ENCODE data around the gene RNF38. TPM values are rescaled to one million over a fixed set of nuclear protein-coding genes. Genes with fewer than 3 reads are reported as not detected.

Gene RNF38
- total RNA-seq, 1 donor: 12.7 TPM

- Histone ChIP-seq H3K4me2 (ENCODE audit: insufficient read depth, low read length) (no peak overlapping the region), H3K36me3 (ENCODE audit: insufficient read depth, low read length) (no peaks in the 10 kb centered on the region), H3K27me3 (ENCODE audit: insufficient read depth, low read length) (no peaks in the 10 kb centered on the region), H3K4me1 (ENCODE audit: insufficient read depth, low read length) (no peaks in the 10 kb centered on the region), H3K4me3 (ENCODE audit: insufficient read depth, low read length) (no peak overlapping the region), H3K27ac (ENCODE audit: low read depth, low read length) (no peak overlapping the region), H3K79me2 (ENCODE audit: insufficient read depth, low read length) (peaks cover 57% of the 10 kb centered on the region), H3K9me3 (ENCODE audit: low read depth, low read length) (no peaks in the 10 kb centered on the region), H2AFZ (ENCODE audit: low read length) (no peak overlapping the region), H4K20me1 (ENCODE audit: insufficient read depth, low read length) (peaks cover 21% of the 10 kb centered on the region)
- no peak for DNase-seq (ENCODE audit: insufficient read length, low spot score, missing footprints)
- no peak for TF ChIP-seq CTCF (IDR thresholded peaks at IDR 0.05; ENCODE audit: extremely low read depth, low read depth, low read length)
Measured at GRCh38 chr9:36444203-36444602, 44.1 kb upstream of the RNF38 start.

- no peaks in the 10 kb centered on the region for H3K36me3 ChIP-seq (ENCODE audit: insufficient read depth, low read length)
- H3K27me3 ChIP-seq (ENCODE audit: insufficient read depth, low read length): no peaks in the 10 kb centered on the region
- no peak overlapping the region for H3K4me2 ChIP-seq (ENCODE audit: insufficient read depth, low read length)
- H2AFZ ChIP-seq (ENCODE audit: low read length): no peak overlapping the region
- no peaks in the 10 kb centered on the region for H3K9me3 ChIP-seq (ENCODE audit: low read depth, low read length)
- peaks cover 23% of the 10 kb centered on the region for H4K20me1 ChIP-seq (ENCODE audit: insufficient read depth, low read length)
- no peak overlapping the region for H3K27ac ChIP-seq (ENCODE audit: low read depth, low read length)
- H3K4me1 ChIP-seq (ENCODE audit: insufficient read depth, low read length): no peaks in the 10 kb centered on the region
- DNase-seq (ENCODE audit: insufficient read length, low spot score, missing footprints): no peak
- TF ChIP-seq CTCF (IDR thresholded peaks at IDR 0.05; ENCODE audit: extremely low read depth, low read depth, low read length): no peak
- peaks cover 58% of the 10 kb centered on the region for H3K79me2 ChIP-seq (ENCODE audit: insufficient read depth, low read length)
- no peak overlapping the region for H3K4me3 ChIP-seq (ENCODE audit: insufficient read depth, low read length)
Measured at GRCh38 chr9:36443581-36443980, 43.5 kb upstream of the RNF38 start.

GRCh38 chr9:36442710-36443109 lies 42.6 kb upstream of the RNF38 start:
- H2AFZ ChIP-seq (ENCODE audit: low read length): no peak overlapping the region
- H3K4me2 ChIP-seq (ENCODE audit: insufficient read depth, low read length): no peak overlapping the region
- H4K20me1 ChIP-seq (ENCODE audit: insufficient read depth, low read length): peaks cover 18% of the 10 kb centered on the region
- no peaks in the 10 kb centered on the region for H3K9me3 ChIP-seq (ENCODE audit: low read depth, low read length)
- no peak overlapping the region for H3K27ac ChIP-seq (ENCODE audit: low read depth, low read length)
- no peak for DNase-seq (ENCODE audit: insufficient read length, low spot score, missing footprints)
- TF ChIP-seq CTCF (IDR thresholded peaks at IDR 0.05; ENCODE audit: extremely low read depth, low read depth, low read length): no peak
- no peaks in the 10 kb centered on the region for H3K36me3 ChIP-seq (ENCODE audit: insufficient read depth, low read length)
- no peak overlapping the region for H3K4me3 ChIP-seq (ENCODE audit: insufficient read depth, low read length)
- H3K4me1 ChIP-seq (ENCODE audit: insufficient read depth, low read length): no peaks in the 10 kb centered on the region
- peaks cover 54% of the 10 kb centered on the region for H3K79me2 ChIP-seq (ENCODE audit: insufficient read depth, low read length)
- H3K27me3 ChIP-seq (ENCODE audit: insufficient read depth, low read length): no peaks in the 10 kb centered on the region

GRCh38 chr9:36441966-36442365 lies 41.9 kb upstream of the RNF38 start:
- peaks cover 21% of the 10 kb centered on the region for H4K20me1 ChIP-seq (ENCODE audit: insufficient read depth, low read length)
- no peaks in the 10 kb centered on the region for H3K9me3 ChIP-seq (ENCODE audit: low read depth, low read length)
- H3K27me3 ChIP-seq (ENCODE audit: insufficient read depth, low read length): no peaks in the 10 kb centered on the region
- H3K36me3 ChIP-seq (ENCODE audit: insufficient read depth, low read length): no peaks in the 10 kb centered on the region
- H3K4me1 ChIP-seq (ENCODE audit: insufficient read depth, low read length): no peaks in the 10 kb centered on the region
- no peak for DNase-seq (ENCODE audit: insufficient read length, low spot score, missing footprints)
- no peak overlapping the region for H3K4me2 ChIP-seq (ENCODE audit: insufficient read depth, low read length)
- H3K79me2 ChIP-seq (ENCODE audit: insufficient read depth, low read length): peaks cover 47% of the 10 kb centered on the region
- TF ChIP-seq CTCF (IDR thresholded peaks at IDR 0.05; ENCODE audit: extremely low read depth, low read depth, low read length): no peak
- no peak overlapping the region for H3K27ac ChIP-seq (ENCODE audit: low read depth, low read length)
- no peak overlapping the region for H2AFZ ChIP-seq (ENCODE audit: low read length)
- no peak overlapping the region for H3K4me3 ChIP-seq (ENCODE audit: insufficient read depth, low read length)

Measured in osteoblast (primary cell).